A673 (cell line): ENCODE data around the gene PFKFB4. TPM values are rescaled to one million over a fixed set of nuclear protein-coding genes. Genes with fewer than 3 reads are reported as not detected.
"Not testable (repeated sequence)": the region's sequence is repeated elsewhere in the genome, so short reads cannot be mapped to it uniquely, and the experiment has no call there.

Source experiments
- BruUV-seq: library from RNA; stranded (reverse); fragments of 400-500 nt; replicated peaks from 2 replicates; lab custom pipeline; 2021; lab: Mats Ljungman, UMichigan
- CTCF ChIA-PET: fragments of 300-600 bp; sonication (Branson Sonifier 250); formaldehyde crosslinking; loops from one replicate; lab custom pipeline; 2022; ENCODE audit warnings: antibody characterized with exemption; lab: Charles Lee
- POLR2A ChIA-PET: fragments of 300-600 bp; sonication (Branson Sonifier 250); formaldehyde crosslinking; loops from one replicate; lab custom pipeline; 2022; ENCODE audit warnings: antibody characterized with exemption; ENCODE audit not compliant: low non-redundant PET; lab: Charles Lee
- DNase-seq: peaks from one replicate; pipeline ENCODE4 v3.0.0-alpha.2; 2015; ENCODE audit warnings: low spot score
- H3K27ac ChIP-seq: fragments of 200-600 bp; sonication (generic); 2 replicates; pipeline ENCODE4 v1.5.1; 2016; ENCODE audit warnings: mixed run types, low read depth, mild to moderate bottlenecking, mixed read lengths, antibody characterized with exemption, low read length; ENCODE audit not compliant: poor library complexity, severe bottlenecking
- H3K27me3 ChIP-seq: fragments of 200-600 bp; sonication (generic); replicated peaks from 2 replicates; pipeline ENCODE4 v1.6.1; 2017; ENCODE audit warnings: mixed run types, low read depth, mild to moderate bottlenecking, mixed read lengths, antibody characterized with exemption, low read length; ENCODE audit not compliant: insufficient read depth, poor library complexity
- H3K36me3 ChIP-seq: fragments of 200-600 bp; sonication (generic); 2 replicates; pipeline ENCODE4 v1.6.1; 2016; ENCODE audit warnings: mixed run types, mild to moderate bottlenecking, mixed read lengths, antibody characterized with exemption, low read length; ENCODE audit not compliant: insufficient read depth, poor library complexity, severe bottlenecking
- H3K4me1 ChIP-seq: fragments of 200-600 bp; sonication (generic); 2 replicates; pipeline ENCODE4 v1.6.1; 2017; ENCODE audit warnings: mixed run types, mild to moderate bottlenecking, mixed read lengths, antibody characterized with exemption, low read length; ENCODE audit not compliant: insufficient read depth, poor library complexity, severe bottlenecking
- H3K4me3 ChIP-seq: fragments of 200-600 bp; sonication (generic); 2 replicates; pipeline ENCODE4 v1.5.1; 2016; ENCODE audit warnings: low read depth, mixed run types, mild to moderate bottlenecking, mixed read lengths, low read length; ENCODE audit not compliant: poor library complexity, severe bottlenecking
- H3K9me3 ChIP-seq: fragments of 200-600 bp; sonication (generic); 2 replicates; pipeline ENCODE4 v1.6.1; 2016; ENCODE audit warnings: mixed run types, low read depth, mild to moderate bottlenecking, mixed read lengths, antibody characterized with exemption, low read length; ENCODE audit not compliant: poor library complexity, severe bottlenecking
- EZH2 ChIP-seq: fragments of 200-600 bp; sonication (generic); IDR thresholded peaks from 2 replicates; pipeline ENCODE4 v1.6.1; 2017; ENCODE audit warnings: borderline replicate concordance, low read depth, mild to moderate bottlenecking, mixed read lengths, antibody characterized with exemption, low read length; ENCODE audit not compliant: poor library complexity, severe bottlenecking
- intact Hi-C: fragments of 100-400 bp; cut with micrococcal nuclease; formaldehyde crosslinking; loops from one replicate; pipeline ENCODE4 v1.10.0; 2022; ENCODE audit not compliant: unreplicated experiment
- total RNA-seq: library from RNA; stranded (reverse); gene quantifications from 2 replicates; pipeline ENCODE4 v1.2.3, GENCODE V29; 2021
- TF ChIP-seq, protein P1 (sequence below): fragments of 300-800, 200-600 bp; sonication (generic); conservative IDR thresholded peaks from 2 replicates; pipeline ENCODE4 v1.5.1; 2017; ENCODE audit warnings: low read depth, mild to moderate bottlenecking, antibody characterized with exemption, low read length, moderate library complexity, mixed read lengths

Gene PFKFB4
- total RNA-seq, 1 experiment from 2014 or later = 5.0 TPM

GRCh38 chr3:48486952-48487351, 69.7 kb downstream of the PFKFB4 start:
- ChIA-PET POLR2A (no interaction called here), CTCF (no interaction called here)
- DNase-seq = no peak
- no peaks in the 10 kb centered on the region for H3K27me3 ChIP-seq
- TF ChIP-seq EZH2 = no peak
- TF ChIP-seq, protein P1, sequence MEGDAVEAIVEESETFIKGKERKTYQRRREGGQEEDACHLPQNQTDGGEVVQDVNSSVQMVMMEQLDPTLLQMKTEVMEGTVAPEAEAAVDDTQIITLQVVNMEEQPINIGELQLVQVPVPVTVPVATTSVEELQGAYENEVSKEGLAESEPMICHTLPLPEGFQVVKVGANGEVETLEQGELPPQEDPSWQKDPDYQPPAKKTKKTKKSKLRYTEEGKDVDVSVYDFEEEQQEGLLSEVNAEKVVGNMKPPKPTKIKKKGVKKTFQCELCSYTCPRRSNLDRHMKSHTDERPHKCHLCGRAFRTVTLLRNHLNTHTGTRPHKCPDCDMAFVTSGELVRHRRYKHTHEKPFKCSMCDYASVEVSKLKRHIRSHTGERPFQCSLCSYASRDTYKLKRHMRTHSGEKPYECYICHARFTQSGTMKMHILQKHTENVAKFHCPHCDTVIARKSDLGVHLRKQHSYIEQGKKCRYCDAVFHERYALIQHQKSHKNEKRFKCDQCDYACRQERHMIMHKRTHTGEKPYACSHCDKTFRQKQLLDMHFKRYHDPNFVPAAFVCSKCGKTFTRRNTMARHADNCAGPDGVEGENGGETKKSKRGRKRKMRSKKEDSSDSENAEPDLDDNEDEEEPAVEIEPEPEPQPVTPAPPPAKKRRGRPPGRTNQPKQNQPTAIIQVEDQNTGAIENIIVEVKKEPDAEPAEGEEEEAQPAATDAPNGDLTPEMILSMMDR = no peak
- no TSS peak for BruUV-seq
- H3K4me1 ChIP-seq = no peaks in the 10 kb centered on the region
- no peak overlapping the region for H3K4me3 ChIP-seq
- no peaks in the 10 kb centered on the region for H3K9me3 ChIP-seq
- no peak overlapping the region for H3K27ac ChIP-seq
- intact Hi-C loops = no loop called here
- H3K36me3 ChIP-seq = no peaks in the 10 kb centered on the region

DNA sequence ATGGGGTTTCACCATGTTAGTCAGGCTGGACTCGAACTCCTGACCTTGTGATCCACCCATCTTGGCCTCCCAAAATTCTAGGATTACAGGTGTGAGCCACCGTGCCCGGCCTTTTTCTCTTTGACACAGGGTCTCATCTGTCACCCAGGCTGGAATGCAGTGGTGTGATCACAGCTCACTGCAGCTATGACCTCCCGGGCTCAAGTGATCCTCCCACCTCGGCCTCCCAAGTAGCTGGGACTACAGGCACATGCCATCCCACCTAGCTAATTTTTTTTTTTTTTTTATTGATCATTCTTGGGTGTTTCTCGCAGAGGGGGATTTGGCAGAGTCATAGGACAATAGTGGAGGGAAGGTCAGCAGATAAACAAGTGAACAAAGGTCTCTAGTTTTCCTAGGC, 73.8 kb downstream of the PFKFB4 start:
- H3K4me3 ChIP-seq, H3K27ac ChIP-seq, BruUV-seq, H3K4me1 ChIP-seq, intact Hi-C loops, H3K36me3 ChIP-seq, DNase-seq, CTCF ChIA-PET, H3K9me3 ChIP-seq, POLR2A ChIA-PET, H3K27me3 ChIP-seq: not testable (repeated sequence)

- BruUV-seq, DNase-seq, POLR2A ChIA-PET, H3K36me3 ChIP-seq, intact Hi-C loops, H3K9me3 ChIP-seq, H3K4me1 ChIP-seq, H3K27ac ChIP-seq, H3K27me3 ChIP-seq, H3K4me3 ChIP-seq, CTCF ChIA-PET: not testable (repeated sequence)
These were observed 75.7 kb downstream of the PFKFB4 start for GRCh38 chr3:48480891-48481290.

- TF ChIP-seq, protein P1 = no peak
- TF ChIP-seq EZH2 = no peak
- CTCF ChIA-PET = no interaction called here
- Histone ChIP-seq H3K36me3 (no peaks in the 10 kb centered on the region), H3K4me3 (no peak overlapping the region), H3K27me3 (no peaks in the 10 kb centered on the region), H3K4me1 (no peaks in the 10 kb centered on the region), H3K27ac (no peak overlapping the region), H3K9me3 (no peaks in the 10 kb centered on the region)
- intact Hi-C loops = loop anchor here (10.0 kb wide), 1 partner anchor 66 kb away; no protein-coding TSS in a partner anchor
- POLR2A ChIA-PET = no interaction called here
- no peak for DNase-seq
- BruUV-seq = no TSS peak
These were observed 77.7 kb downstream of the PFKFB4 start for GRCh38 chr3:48478626-48479555.
